Measurements from ENCODE around the gene SRGAP3.

Gene SRGAP3

DNA sequence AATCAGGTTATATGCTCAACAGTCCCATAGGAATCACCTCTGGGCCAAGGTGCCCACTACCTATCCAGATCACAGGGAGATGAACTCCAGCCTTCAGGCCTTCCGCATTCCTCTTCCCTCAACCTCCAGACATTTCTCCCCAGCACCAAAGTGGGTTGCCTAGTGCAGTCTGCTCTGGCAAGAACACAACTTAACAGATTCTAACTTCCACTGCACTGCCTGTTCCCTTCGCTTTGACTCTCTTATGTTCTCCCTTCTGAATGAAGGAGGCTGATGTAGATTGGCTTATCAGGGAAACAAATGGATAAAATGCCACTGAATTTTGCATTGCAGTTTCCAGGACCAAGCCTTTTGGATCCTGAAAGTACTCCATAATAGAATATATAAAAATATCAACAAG, 106.3 kb downstream of the SRGAP3 start:
- no peak for DNase-seq (ENCODE audit: low spot score)

DNA sequence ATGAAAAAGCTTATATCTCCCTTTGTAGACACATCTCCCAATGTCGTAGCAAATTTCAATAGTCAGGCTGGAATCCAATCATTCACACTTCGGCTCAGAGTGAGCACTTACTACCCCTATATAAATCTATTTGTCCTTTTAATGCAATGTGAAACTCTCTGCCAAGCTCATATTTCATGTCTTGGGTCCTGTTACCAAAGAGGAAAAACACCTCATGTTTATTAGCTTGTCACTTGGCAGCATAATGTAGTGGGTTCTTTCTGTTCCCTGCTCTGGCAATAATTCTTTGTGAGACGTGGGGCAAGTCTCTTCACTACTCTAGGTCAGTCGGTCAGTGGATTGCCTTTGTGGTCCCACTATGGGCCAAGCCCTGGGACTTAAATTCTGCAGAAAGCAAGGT, 107.1 kb downstream of the SRGAP3 start:
- DNase-seq (ENCODE audit: low spot score), result no peak

DNA sequence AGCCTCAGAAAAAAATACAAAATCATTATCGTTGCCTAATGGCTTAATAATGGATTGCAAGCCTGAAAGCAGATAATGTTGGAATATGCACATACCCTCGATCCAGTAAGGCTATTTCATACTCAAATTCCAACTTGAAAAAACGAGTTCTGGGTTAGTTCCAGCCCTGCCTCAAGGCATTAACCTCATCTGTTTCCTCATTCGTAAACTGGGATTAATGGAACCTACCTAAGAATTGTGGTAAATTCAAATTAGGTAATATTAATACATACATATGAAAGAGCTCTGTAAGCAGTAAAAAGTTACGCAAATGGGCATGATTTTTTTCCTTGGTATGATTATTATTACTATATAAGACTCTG, 107.5 kb downstream of the SRGAP3 start:
- no peak for DNase-seq (ENCODE audit: low spot score)

GRCh38 chr3:9139366-9139765, 110.1 kb downstream of the SRGAP3 start:
- no peak for DNase-seq (ENCODE audit: low spot score)

GRCh38 chr3:9137676-9138075, 111.8 kb downstream of the SRGAP3 start:
- no peak for DNase-seq (ENCODE audit: low spot score)

GRCh38 chr3:9136746-9137465, 112.5 kb downstream of the SRGAP3 start:
- DNase-seq (ENCODE audit: low spot score), result no peak

DNA sequence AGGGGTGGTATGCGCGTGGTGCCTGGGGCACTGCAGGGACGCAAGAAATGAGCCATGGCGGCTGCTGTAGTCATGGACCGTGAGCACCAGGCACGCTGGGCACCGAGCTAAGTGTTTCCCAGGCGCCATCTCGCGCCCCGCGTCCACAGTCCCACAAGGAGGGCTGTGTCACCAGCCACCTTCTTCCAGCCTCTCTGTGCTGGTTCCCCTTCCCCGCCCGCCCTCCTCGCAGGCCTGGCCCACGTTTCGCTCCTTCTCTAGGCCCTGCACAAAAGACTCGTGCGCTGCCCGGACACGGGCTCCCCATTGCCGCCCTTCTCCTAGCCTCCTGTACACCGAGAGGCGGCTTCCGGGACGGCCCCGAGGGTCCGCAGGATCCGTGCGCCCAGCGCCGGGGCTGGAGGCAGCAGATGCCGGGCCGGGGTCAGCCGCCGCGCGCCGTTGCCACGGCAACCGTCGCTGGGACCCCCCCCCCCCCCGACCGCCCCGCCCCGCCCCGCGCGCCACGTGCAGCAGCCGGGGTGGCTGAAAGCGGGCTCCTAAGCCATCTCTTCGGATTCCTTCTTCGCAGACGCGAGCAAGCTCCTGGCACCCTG, 113.4 kb downstream of the SRGAP3 start:
- DNase-seq (ENCODE audit: low spot score), result peak; percentile 38

DNA sequence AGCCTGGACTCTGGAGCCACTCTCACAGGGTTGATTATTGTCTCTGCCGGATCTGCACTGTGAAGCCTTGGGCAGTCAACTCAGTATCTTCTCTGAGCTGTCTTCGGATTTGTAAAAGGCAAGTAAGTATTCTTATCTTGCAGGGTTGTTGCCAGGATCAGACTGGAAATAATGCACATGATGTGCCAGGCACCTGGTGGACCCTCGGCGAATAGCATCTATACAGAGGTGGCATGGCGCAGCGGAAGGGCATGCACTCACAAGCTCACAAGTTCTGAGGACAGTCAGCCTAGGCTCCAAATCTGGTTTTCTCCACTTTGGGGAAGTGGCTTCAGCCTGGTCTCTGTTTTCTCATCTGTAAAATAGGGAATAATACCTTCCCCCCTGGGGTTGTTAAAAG, 113.9 kb downstream of the SRGAP3 start:
- DNase-seq (ENCODE audit: low spot score), result no peak

DNA sequence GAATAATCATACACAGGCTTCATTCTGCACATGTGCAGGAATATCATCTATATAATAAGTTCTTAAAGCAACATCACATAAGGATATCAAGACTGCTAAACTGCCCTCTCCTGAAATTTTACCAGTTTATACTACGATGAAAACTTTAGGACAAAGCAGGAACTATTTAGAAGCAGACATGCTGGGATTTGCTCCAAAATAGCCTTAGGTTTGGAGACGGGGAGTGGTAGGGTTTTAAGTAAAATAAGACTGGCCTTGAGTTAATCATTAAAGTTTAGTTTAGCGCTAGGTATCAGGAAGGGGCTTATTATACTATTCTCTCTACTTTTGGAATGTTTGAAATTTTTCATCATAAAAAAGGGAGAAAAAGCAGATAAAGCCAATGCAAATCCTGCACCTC, 115.8 kb downstream of the SRGAP3 start:
- DNase-seq (ENCODE audit: low spot score), result no peak

- DNase-seq (ENCODE audit: low spot score), result no peak
Measured at GRCh38 chr3:9130345-9131305, 118.8 kb downstream of the SRGAP3 start.

DNA sequence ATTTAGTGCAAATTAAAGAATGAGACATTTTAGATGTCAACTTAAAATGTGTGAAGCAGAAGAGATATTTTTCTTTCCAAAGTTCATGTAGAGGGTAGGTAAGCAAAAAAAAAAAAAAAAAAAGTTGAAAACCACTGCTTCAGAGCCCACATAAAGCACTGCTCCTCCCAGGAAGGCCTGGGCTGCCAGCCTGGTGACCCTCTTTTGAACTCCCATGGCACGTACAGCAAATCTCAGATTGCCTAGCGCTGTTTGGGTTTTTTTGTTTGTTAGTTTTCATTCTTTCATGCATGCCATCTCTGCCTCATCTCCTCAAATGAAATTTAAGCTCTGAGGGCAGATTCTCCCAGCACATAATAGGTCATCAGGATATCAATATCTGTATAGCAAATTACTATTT, 120.1 kb downstream of the SRGAP3 start:
- no peak for DNase-seq (ENCODE audit: low spot score)

GRCh38 chr3:9125278-9125951, 124.0 kb downstream of the SRGAP3 start:
- no peak for DNase-seq (ENCODE audit: low spot score)

- no peak for DNase-seq (ENCODE audit: low spot score)
Measured at GRCh38 chr3:9124730-9125129, 124.7 kb downstream of the SRGAP3 start.

GRCh38 chr3:9123840-9124239, 125.6 kb downstream of the SRGAP3 start:
- DNase-seq (ENCODE audit: low spot score), result peak; percentile 34

DNA sequence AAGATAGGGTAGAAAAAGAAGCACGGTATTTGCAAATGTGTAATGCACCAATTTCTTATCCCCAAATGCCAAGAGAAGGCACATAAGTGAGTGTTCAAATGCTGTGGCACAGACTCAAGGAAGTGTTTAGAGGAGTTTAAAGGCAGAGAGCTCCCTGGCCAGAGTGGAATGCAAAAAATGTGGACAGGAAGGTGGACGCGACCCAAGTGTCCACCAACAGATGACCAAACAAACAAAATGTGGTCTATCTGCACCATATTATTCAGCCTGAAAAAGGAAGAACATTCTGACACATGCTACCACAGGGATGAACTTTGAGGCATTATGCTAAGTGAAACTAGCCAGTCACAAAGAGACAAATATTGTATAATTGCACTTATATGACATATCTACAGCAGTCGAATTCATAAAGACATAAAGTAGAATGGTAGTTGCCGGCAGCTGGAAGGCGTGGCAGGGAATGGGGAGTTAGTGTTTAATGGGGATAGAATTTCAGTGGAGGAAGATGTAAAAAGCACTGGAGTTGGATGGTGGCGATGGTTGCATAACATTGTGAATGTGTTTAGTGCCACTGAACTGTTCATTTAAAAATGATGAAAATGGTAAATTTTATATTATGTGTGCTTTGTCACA, 126.6 kb downstream of the SRGAP3 start:
- DNase-seq (ENCODE audit: low spot score), result no peak

DNA sequence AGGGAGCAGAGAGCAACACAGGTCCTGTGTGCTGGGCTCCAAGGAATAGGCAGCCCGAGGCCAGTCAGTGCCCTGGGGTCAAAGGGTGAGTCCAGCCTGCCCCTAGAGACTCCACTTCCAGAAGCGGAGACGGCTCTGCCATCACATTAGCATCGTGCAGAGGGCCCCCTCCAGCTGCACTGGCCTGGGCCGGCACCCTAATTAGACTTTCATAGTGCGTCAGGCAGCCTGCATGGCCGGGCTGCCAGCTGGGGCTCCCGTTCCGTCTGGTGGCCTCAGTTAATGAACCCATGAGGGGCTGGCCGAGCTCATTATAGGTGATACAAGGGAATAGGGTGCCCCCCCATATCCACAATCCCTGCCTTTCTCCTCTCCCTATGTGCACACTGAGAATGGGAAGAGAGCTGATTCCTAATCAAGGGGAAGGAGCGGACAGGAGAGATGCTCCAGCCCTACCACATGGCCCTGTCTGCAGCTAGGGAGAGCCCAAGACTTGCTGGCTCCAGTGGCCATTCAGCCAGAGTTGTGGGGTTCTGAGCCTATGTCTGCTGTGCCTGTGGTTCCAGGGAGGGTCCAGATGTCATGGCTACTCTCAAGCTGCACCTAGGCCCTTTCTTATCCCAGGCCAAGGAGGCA, 128.0 kb downstream of the SRGAP3 start:
- DNase-seq (ENCODE audit: low spot score), result peak; percentile 58

DNA sequence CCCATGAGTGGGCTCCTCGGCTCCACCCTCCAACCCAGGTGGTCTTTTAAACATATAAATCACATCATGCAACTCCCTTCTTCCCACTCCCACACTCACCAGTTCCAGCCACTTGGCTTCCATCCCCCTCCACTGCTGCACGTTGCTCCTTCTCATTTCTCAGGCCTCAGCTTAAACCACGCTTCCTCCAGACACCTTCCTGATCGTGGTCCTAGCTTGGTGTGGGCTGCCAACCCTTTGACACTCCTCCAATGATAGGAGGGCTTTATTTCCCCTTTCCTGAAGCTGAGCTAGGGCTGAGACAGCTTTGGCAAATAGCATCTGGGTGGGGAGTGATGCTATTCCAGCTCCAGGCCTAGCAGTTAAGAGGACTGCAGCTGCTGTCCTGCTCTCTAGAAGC, 130.1 kb downstream of the SRGAP3 start:
- DNase-seq (ENCODE audit: low spot score), result no peak

DNA sequence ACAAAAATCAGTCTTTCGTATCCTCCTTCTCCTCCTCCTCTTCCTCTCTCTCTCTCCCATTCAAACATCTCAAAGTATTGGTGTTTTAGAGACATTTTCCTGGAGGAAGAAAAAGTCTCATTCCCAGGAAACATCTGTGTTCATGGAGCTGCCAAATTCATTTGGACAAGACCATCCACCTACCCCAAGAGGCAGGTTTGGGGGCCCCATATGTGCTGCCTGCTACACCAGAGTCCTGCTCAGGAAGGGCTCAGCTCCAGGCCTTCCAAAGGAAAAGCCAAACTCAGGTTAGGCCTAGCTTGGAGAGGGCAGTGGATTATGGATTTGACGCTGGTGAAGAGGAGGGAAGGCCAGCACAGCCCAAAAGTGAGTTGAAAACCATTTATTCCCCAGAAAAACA, 131.2 kb downstream of the SRGAP3 start:
- no peak for DNase-seq (ENCODE audit: low spot score)

- no peak for DNase-seq (ENCODE audit: low spot score)
Measured at GRCh38 chr3:9117220-9117619, 132.2 kb downstream of the SRGAP3 start.

GRCh38 chr3:9116336-9116735, 133.1 kb downstream of the SRGAP3 start:
- DNase-seq (ENCODE audit: low spot score), result no peak

- no peak for DNase-seq (ENCODE audit: low spot score)
Measured at GRCh38 chr3:9115336-9115735, 134.1 kb downstream of the SRGAP3 start.

All from pons (tissue), 1 donor.